Measurements from ENCODE around the gene CCDC142.
A peak's percentile ranks its signal among the peaks of the same experiment; 100 is the strongest.

The CCDC142 gene

GRCh38 chr2:74522516-74522915 is 39.7 kb upstream of the CCDC142 start:
- DNase-seq (ENCODE audit: insufficient read length, low spot score), result no peak
- no peak for FAIRE-seq
- no peak for TF ChIP-seq CTCF (IDR thresholded peaks at IDR 0.05; ENCODE audit: insufficient read depth, missing control alignments)

GRCh38 chr2:74516650-74517049 is 33.9 kb upstream of the CCDC142 start:
- no peak for DNase-seq (ENCODE audit: insufficient read length, low spot score)
- no peak for TF ChIP-seq CTCF (IDR thresholded peaks at IDR 0.05; ENCODE audit: insufficient read depth, missing control alignments)
- FAIRE-seq, result no peak

GRCh38 chr2:74515981-74516633 is 33.3 kb upstream of the CCDC142 start:
- no peak for FAIRE-seq
- DNase-seq (ENCODE audit: insufficient read length, low spot score), result peak; percentile 96
- TF ChIP-seq CTCF (IDR thresholded peaks at IDR 0.05; ENCODE audit: insufficient read depth, missing control alignments), result no peak

DNA sequence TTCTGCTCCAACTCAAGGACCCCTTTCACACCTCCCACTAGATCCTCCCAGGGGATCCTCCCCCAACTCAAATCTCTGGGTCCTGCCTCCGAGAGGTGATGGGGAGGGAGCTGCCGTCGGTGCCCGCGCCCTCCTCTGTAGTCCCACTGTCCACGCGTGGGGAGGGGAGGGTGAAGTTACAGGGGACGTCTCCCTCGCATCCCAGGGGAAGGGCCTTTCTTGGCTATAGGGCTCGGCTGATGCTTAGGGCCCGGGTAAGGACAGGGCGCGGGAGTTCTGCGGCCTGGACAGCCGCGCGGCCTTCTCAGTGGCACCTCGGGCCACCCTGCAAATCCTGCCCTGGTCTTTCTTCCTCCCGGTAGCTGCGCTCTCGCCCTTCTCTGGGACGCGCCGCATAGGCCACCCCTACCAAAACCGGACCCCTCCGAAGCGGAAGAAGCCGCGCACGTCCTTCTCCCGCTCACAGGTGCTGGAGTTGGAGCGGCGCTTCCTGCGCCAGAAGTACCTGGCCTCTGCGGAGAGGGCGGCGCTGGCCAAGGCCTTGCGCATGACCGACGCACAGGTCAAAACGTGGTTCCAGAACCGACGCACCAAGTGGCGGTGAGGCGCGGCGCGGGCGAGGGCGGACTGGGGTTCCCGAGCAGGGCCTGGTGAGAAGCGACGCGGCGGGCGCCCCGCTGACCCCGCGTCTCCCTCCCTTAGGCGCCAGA is 32.6 kb upstream of the CCDC142 start:
- FAIRE-seq (no peak), DNase-seq (ENCODE audit: insufficient read length, low spot score) (no peak)
- no peak for TF ChIP-seq CTCF (IDR thresholded peaks at IDR 0.05; ENCODE audit: insufficient read depth, missing control alignments)

DNA sequence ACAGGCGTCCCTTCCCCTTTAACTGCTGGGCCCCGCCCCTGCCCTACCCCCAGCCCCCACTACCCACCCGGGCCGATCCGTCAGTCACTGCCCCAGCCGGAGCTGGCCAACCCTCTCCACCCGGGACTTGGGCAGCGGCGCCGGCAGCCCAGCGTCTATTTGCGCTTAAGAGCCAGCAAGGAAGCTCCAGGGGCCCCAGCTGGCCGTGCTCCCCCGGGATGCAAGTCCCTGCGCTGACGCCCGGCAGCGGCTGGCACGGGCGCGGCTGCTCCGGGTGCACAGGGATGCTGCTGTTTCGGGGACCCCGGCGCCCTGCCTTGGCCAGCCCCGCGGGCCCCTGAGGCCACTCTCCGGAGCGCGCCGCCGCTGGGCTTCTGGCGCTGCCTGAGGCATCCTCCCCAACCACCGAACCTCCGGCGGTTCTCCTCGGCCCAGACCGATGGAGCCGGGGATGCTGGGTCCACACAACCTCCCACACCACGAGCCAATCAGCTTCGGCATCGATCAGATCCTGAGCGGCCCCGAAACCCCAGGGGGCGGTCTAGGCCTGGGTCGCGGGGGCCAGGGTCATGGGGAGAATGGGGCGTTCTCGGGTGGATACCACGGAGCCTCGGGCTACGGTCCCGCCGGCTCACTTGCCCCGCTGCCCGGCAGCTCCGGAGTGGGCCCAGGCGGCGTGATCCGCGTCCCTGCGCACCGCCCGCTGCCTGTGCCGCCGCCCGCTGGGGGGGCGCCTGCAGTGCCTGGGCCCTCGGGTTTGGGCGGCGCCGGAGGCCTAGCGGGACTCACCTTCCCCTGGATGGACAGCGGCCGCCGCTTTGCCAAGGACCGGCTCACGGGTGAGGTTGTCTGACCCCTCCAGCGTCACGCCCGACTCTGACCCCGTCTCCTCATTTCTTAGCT is 31.8 kb upstream of the CCDC142 start, which contains the start of gene TLX2:
TSS of gene TLX2 (plus strand) at position 83 of the 903 bp plus-strand sequence. CDS start at position 440, 357 bp downstream.
- peak; percentile 74 for DNase-seq (ENCODE audit: insufficient read length, low spot score)
- TF ChIP-seq CTCF (IDR thresholded peaks at IDR 0.05; ENCODE audit: insufficient read depth, missing control alignments), result no peak
- FAIRE-seq, result no peak

DNA sequence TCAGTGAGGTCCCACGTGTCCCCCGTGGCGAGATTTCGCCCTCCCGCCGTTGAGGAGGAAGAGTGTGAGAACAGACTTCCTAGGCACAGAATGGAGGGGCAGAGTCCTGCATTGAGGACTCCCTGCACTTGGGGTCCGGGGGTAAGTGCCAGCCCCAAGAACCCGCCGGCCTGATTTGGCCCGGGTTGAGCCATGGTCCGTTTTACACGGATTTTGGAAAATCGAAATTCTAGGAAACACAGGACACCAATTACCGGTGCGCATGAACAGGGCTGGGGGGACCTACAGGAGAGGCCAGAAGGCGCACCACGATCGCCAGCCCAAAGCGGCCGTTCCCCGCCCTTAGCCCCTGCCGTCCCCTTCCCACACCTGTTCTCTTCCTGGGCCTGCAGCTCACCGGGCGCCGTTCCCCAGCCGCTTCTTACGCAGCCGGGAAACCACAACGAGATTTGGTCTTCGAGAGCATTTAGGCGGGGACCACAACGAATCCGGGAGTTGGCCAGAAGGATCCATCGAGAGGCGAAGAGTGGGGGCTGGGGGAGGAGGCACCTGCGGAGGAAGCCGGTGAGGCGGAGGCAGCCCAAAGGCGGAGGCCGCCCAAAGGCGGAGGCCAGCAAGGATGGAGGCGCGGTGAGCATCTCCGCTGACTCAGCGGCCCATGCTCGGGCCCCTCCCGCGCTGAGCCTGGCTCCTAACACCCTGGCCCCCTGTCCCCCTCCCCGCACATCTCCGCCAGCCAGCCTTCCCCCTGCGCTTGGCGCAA is 31.0 kb upstream of the CCDC142 start:
- DNase-seq (ENCODE audit: insufficient read length, low spot score) (no peak), FAIRE-seq (no peak)
- no peak for TF ChIP-seq CTCF (IDR thresholded peaks at IDR 0.05; ENCODE audit: insufficient read depth, missing control alignments)
